IPS-18c (cell line): ENCODE data around the gene PRUNE2.
"Not testable (repeated sequence)": the region's sequence is repeated elsewhere in the genome, so short reads cannot be mapped to it uniquely, and the experiment has no call there.

Experiments
- H3K4me3 ChIP-seq: 2 replicates; pipeline ENCODE4 v1.7.0; 2013; ENCODE audit warnings: low read depth, mild to moderate bottlenecking, low read length, moderate library complexity; ENCODE audit not compliant: insufficient read depth
- H3K9me3 ChIP-seq: one replicate; pipeline ENCODE4 v1.6.1; 2013; ENCODE audit warnings: mild to moderate bottlenecking, low read length, moderate library complexity; ENCODE audit not compliant: control insufficient read depth, insufficient read depth

Gene PRUNE2, protein sequence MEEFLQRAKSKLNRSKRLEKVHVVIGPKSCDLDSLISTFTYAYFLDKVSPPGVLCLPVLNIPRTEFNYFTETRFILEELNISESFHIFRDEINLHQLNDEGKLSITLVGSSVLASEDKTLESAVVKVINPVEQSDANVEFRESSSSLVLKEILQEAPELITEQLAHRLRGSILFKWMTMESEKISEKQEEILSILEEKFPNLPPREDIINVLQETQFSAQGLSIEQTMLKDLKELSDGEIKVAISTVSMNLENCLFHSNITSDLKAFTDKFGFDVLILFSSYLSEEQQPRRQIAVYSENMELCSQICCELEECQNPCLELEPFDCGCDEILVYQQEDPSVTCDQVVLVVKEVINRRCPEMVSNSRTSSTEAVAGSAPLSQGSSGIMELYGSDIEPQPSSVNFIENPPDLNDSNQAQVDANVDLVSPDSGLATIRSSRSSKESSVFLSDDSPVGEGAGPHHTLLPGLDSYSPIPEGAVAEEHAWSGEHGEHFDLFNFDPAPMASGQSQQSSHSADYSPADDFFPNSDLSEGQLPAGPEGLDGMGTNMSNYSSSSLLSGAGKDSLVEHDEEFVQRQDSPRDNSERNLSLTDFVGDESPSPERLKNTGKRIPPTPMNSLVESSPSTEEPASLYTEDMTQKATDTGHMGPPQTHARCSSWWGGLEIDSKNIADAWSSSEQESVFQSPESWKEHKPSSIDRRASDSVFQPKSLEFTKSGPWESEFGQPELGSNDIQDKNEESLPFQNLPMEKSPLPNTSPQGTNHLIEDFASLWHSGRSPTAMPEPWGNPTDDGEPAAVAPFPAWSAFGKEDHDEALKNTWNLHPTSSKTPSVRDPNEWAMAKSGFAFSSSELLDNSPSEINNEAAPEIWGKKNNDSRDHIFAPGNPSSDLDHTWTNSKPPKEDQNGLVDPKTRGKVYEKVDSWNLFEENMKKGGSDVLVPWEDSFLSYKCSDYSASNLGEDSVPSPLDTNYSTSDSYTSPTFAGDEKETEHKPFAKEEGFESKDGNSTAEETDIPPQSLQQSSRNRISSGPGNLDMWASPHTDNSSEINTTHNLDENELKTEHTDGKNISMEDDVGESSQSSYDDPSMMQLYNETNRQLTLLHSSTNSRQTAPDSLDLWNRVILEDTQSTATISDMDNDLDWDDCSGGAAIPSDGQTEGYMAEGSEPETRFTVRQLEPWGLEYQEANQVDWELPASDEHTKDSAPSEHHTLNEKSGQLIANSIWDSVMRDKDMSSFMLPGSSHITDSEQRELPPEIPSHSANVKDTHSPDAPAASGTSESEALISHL (N-terminal part only)

DNA sequence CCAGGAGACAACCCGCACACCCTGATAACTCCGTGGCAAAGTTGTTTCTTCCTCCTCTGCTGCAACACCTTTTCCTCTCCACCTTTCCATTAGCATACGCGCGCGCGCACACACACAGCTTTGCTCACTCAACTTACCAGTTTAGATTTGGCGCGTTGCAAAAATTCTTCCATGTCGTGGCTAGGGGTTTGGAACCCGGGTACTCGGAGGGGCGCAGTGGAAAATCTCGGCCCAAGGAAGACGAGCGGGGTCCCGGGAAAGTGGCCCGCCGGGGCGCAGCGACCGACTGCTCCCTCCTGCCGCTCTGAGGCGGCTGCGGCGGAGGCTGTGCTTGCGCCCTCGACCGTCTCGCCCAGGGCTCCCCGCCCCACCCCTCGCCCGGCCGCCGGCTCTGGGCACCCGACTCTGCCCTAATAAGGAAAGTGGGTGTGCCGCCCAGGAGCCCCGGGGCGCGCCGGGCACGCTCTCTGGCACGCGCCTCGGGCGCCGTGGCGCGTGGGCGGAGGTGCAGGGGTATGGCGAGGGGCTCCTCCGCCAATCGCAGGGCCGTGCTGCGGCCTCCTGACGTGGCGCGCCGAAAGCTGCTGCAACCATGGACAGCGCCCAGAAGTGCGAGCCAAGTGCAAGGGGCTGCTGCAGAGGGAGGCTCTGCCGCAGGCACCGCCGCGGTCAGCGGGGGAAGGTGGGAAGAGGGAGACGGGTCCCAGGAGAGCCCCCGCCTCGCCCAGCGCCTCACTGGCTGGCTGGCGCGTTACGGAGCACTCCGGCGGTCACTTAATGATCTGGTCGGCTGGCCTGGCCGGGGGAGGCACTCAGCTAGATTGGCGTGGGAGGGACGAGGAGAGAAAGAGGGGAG, at the start of gene PRUNE2:
Gene PRUNE2, minus strand, starts transcription at position 324 of the 856 bp plus-strand sequence. Its CDS starts 151 bp downstream, at position 173.
- peak within 1 kb of the TSS; percentile 67 for H3K4me3 ChIP-seq
- H3K9me3 ChIP-seq = no peaks in the 10 kb centered on the region

- H3K9me3 ChIP-seq, H3K4me3 ChIP-seq: not testable (repeated sequence)
Observed at GRCh38 chr9:76955406-76955805, 49.5 kb upstream of the PRUNE2 start.

- Histone ChIP-seq H3K4me3 (no peak overlapping the region), H3K9me3 (peaks cover 4% of the 10 kb centered on the region)
Observed at GRCh38 chr9:76949865-76950264, 44.0 kb upstream of the PRUNE2 start.

GRCh38 chr9:76944011-76944410, 38.1 kb upstream of the PRUNE2 start:
- H3K9me3 ChIP-seq = no peaks in the 10 kb centered on the region
- H3K4me3 ChIP-seq = no peak overlapping the region

DNA sequence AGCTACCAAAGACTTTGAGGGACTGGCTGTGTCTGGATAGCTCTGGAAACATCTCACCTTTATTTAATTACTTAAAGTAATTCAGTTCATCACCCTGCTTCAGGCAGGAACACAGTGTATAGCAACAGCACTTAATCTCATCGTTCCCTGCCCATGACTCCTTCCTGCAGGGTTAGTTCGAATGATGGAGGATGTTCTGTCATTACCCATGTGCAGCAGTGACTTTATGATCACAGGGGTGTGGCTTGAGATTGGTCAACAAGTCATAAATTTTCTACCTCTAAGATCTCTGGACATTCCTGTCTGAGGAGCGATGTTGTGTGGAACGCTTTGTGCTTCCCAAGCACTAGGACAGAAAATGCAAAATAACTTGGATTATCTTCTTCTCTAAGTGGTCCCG, 37.1 kb upstream of the PRUNE2 start:
- Histone ChIP-seq H3K4me3 (no peak overlapping the region), H3K9me3 (no peaks in the 10 kb centered on the region)

GRCh38 chr9:76932757-76933156, 26.8 kb upstream of the PRUNE2 start:
- Histone ChIP-seq H3K9me3 (no peaks in the 10 kb centered on the region), H3K4me3 (no peak overlapping the region)

DNA sequence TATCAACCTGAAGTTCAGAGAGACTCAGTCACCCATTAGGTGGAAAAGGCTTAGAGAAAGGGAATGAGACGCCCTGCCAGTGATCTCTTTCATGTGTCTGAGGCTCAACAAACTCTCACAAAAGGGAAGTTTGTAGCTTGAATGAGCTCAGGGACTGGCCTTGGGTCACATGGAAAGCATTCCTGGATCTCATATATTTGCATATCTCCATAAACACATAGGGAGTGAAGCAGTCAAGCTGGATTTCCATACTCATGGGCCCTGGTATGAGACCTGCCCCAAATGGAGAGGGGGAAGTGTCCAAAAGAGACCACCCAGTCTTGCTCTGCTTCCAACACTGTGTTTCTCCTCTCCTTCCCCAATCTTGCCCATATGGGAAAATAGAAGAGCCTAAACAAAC, 26.4 kb upstream of the PRUNE2 start:
- Histone ChIP-seq H3K9me3 (no peaks in the 10 kb centered on the region), H3K4me3 (no peak overlapping the region)

- no peak overlapping the region for H3K4me3 ChIP-seq
- H3K9me3 ChIP-seq = no peaks in the 10 kb centered on the region
Observed at GRCh38 chr9:76927540-76928240, 21.8 kb upstream of the PRUNE2 start.

GRCh38 chr9:76926846-76927245, 20.9 kb upstream of the PRUNE2 start:
- H3K4me3 ChIP-seq = no peak overlapping the region
- no peaks in the 10 kb centered on the region for H3K9me3 ChIP-seq

DNA sequence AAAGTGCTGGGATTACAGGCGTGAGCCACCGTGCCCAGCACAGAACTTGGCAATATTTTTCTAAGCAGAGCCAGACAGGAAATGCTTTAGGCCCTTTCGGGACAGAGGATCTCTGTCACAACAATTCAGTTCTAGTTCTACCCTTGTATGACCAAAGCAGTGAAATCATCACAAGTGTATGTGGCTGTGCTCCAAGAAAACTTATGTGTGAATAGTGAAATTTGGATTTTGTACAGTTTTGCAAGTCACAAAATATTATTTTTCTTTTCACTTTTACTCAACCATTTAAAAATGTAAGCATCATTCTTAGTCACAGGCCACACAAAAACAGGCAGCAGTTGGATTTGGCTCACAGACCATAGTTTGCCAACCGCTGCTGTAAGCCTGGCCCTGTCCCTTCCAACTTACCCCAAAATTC, 20.4 kb upstream of the PRUNE2 start:
- Histone ChIP-seq H3K9me3 (no peaks in the 10 kb centered on the region), H3K4me3 (no peak overlapping the region)

GRCh38 chr9:76921165-76921564, 15.3 kb upstream of the PRUNE2 start:
- H3K4me3 ChIP-seq = no peak overlapping the region
- no peaks in the 10 kb centered on the region for H3K9me3 ChIP-seq

DNA sequence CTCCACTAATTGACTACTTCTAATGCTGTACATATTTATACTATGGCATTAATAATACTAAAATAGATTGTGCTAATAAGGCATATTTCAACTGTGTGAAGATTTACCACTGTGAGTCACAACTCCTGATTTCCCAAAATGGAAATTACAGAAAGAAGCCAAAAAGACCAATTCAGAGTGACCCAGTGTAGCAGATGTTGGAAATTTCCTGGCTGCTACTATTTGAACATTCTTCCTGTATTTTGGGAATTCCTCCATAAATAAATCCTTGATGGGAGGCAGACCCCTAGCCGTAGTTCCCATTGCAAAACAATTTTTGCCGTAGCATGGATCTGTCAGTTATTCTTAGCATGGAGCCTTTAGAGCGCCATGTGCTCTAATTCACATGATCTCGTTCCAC, 11.4 kb upstream of the PRUNE2 start:
- no peak overlapping the region for H3K4me3 ChIP-seq
- H3K9me3 ChIP-seq = no peaks in the 10 kb centered on the region

- Histone ChIP-seq H3K9me3 (no peaks in the 10 kb centered on the region), H3K4me3 (no peak overlapping the region)
Observed at GRCh38 chr9:76916231-76916630, 10.3 kb upstream of the PRUNE2 start.

DNA sequence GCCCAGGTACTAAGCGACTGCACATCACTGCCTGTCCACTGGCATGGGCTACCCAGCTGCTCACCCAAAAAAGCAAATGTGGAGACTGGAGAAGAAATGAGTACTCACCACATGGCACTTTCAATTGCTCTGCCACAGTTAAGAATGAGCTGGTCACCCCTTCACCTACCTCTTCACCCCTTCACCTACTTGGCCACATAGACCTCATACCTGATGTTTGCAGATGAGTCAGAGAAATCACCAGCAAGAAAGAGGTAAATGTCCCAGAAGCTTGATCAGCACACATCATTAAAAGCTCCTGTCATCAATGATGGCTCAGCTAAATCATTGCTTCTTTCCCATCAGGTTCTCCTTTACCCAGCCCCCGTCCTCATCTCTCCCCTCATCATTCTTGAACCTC, 7.6 kb upstream of the PRUNE2 start:
- Histone ChIP-seq H3K9me3 (no peaks in the 10 kb centered on the region), H3K4me3 (no peak overlapping the region)

DNA sequence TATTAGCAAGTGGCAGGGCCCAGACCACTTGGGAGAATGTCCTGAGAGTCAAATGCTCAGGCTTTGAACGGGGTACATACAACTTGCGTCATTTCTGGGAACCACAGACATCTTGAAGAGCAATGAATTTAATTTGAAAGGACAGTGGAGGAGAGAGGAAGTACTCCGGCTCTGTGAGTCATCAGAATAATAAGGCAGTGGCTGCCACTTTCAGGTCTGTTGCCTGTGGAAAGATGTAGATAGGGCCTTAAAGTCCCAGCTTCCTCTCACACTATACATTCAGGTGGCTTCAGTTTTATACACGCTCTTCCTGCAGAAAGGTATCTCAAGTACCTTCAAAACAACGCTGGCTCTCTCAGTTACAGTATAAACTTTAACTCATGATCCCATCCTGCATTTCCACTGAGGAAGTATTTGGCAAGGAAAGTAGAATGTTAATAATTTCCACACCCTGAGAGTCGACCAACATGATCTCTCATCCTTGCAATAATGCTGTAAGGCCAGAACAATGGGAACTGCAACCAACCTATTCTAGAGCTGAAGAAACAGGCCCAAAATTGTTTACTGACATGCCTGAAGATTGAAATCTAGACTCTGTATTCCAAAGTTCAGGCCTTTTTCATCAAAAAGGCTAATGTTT, 6.8 kb upstream of the PRUNE2 start:
- Histone ChIP-seq H3K4me3 (no peak overlapping the region), H3K9me3 (no peaks in the 10 kb centered on the region)

- Histone ChIP-seq H3K9me3 (no peaks in the 10 kb centered on the region), H3K4me3 (no peak overlapping the region)
Observed at GRCh38 chr9:76911971-76912370, 6.1 kb upstream of the PRUNE2 start.
